Measurements from ENCODE around the gene MAP3K4.

MAP3K4 gene

DNA sequence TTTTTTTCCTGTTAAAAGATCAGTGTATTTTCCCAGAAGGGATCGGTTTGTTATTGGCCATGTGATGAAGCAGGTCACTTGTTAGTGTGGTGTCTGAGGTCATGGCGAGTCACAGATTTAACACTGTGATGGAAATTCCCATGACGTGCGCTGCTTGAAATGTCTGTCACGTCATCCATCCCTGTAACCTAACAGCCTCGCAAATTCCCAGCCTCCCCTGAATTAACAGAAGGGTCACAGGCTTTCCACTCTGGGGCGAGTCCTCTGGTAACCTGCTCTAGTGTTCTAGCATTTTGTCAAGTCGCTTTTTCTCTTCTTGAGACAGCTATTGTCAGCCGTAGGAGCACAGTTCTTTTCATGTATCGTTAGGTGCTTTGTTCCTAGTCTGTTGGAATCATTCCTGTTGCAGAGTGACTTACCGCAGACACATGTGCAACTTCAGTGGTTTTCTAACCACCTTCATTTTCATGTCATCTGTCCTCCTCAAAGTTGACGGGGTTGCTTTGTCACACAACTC, 137.2 kb downstream of the MAP3K4 start:
- Histone ChIP-seq H3K36me3 (ENCODE audit: control insufficient read depth, insufficient read depth, low read length) (peaks cover 45% of the 10 kb centered on the region), H3K9ac (ENCODE audit: low read length) (no peak overlapping the region), H3K27ac (ENCODE audit: low read depth, low read length) (no peak overlapping the region), H3K4me3 (ENCODE audit: low read depth, low read length) (no peak overlapping the region), H3K4me1 (ENCODE audit: control insufficient read depth, insufficient read depth, low read length) (0 out of 2 replicates have a peak, but pooled peaks cover 2% of the 10 kb centered on the region), H3K27me3 (ENCODE audit: control insufficient read depth, insufficient read depth, low read length) (no peaks in the 10 kb centered on the region), H3K9me3 (ENCODE audit: control insufficient read depth, insufficient read depth, low read depth, low read length) (peaks cover 32% of the 10 kb centered on the region; the same call in 1 of the 2 replicates)

DNA sequence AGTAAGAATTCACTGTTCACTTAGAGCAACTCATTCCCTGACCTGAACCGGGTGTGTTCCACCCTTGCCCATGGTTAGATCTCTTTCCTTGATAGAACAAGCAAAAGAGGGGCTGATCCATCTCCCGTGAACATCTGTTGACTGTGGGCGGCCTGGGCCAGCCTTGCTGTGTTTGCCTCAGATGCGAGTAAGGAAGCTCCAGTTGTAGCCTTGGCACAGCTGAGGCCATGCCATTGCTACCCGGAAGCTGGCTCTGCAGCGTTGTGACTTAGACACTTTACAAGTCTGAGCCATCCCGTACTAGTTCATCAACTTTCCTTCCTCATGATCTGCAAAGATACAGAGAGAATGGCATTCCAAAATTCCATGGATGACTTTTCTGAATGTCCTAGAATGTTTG, 139.0 kb downstream of the MAP3K4 start:
- H3K4me3 ChIP-seq (ENCODE audit: low read depth, low read length) = no peak overlapping the region
- peaks cover 62% of the 10 kb centered on the region for H3K36me3 ChIP-seq (ENCODE audit: control insufficient read depth, insufficient read depth, low read length)
- H3K9ac ChIP-seq (ENCODE audit: low read length) = no peak overlapping the region
- no peak overlapping the region for H3K27ac ChIP-seq (ENCODE audit: low read depth, low read length)
- 0 out of 2 replicates have a peak, but pooled peaks cover 2% of the 10 kb centered on the region for H3K4me1 ChIP-seq (ENCODE audit: control insufficient read depth, insufficient read depth, low read length)
- H3K27me3 ChIP-seq (ENCODE audit: control insufficient read depth, insufficient read depth, low read length) = no peaks in the 10 kb centered on the region
- H3K9me3 ChIP-seq (ENCODE audit: control insufficient read depth, insufficient read depth, low read depth, low read length) = peaks cover 21% of the 10 kb centered on the region; the same call in 1 of the 2 replicates

DNA sequence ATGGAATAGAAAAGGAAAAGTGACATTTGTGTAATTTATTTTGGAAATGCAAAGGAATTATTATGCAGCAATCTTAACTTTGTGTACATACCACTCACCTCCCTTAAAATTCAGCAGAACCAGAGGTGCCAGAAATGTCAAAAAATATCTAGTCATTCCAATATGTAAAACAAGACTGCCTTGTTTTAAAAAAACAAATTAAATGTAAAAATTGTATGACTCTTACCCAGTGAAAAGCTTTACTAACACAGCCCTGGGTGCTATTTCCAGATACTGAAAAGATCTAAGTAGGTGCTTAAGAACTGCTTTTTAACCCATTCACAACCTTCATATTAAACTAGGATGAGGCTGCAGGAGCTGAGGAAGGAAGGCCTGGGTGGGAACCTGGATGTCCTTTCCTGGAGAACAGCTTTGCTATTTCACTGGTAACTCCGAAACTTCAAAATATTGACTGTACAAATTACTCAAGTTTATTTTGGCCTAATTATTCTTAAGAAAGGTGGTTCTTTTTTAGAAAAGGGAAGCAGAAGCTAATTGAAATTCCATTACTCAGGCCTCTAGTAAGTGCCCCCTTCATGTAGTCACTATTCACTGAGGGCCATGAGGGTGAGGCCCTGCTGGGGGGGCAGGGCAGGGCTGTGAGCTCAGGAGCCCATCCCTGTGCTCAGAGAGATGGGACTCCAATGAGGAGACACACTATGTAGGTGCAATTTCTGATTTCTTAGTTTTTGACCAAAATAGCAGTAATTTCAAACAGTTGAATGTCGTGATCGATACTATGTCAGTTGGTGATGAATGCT, 139.6 kb downstream of the MAP3K4 start:
- H3K9ac ChIP-seq (ENCODE audit: low read length) = no peak overlapping the region
- H3K4me1 ChIP-seq (ENCODE audit: control insufficient read depth, insufficient read depth, low read length) = 0 out of 2 replicates have a peak, but pooled peaks cover 2% of the 10 kb centered on the region
- peaks cover 68% of the 10 kb centered on the region for H3K36me3 ChIP-seq (ENCODE audit: control insufficient read depth, insufficient read depth, low read length)
- peaks cover 21% of the 10 kb centered on the region; the same call in 1 of the 2 replicates for H3K9me3 ChIP-seq (ENCODE audit: control insufficient read depth, insufficient read depth, low read depth, low read length)
- H3K27ac ChIP-seq (ENCODE audit: low read depth, low read length) = no peak overlapping the region
- no peaks in the 10 kb centered on the region for H3K27me3 ChIP-seq (ENCODE audit: control insufficient read depth, insufficient read depth, low read length)
- H3K4me3 ChIP-seq (ENCODE audit: low read depth, low read length) = no peak overlapping the region

DNA sequence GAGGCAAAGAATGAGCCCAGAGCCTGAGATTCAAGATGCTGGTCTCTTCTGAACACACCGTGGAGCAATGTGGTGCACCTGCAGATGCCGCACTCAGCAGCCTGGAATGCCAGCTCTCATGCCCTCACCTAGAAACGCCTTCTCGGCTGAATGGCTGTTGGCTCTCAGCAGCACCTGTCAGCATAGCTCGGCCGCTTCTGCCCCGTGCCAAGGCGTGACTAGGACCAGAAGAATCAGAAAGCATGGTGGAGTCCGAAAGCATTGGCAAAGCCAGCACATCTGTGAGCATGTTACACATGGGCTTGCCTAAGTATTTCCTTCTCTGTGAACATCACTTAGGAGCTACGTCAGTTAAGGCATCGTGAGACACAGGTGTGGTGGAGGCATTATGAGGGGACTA, 140.8 kb downstream of the MAP3K4 start:
- Histone ChIP-seq H3K27ac (ENCODE audit: low read depth, low read length) (no peak overlapping the region), H3K4me3 (ENCODE audit: low read depth, low read length) (no peak overlapping the region), H3K4me1 (ENCODE audit: control insufficient read depth, insufficient read depth, low read length) (peaks cover 7% of the 10 kb centered on the region; the same call in 1 of the 2 replicates), H3K36me3 (ENCODE audit: control insufficient read depth, insufficient read depth, low read length) (peaks cover 69% of the 10 kb centered on the region), H3K9ac (ENCODE audit: low read length) (no peak overlapping the region), H3K9me3 (ENCODE audit: control insufficient read depth, insufficient read depth, low read depth, low read length) (peaks cover 12% of the 10 kb centered on the region; the same call in 1 of the 2 replicates), H3K27me3 (ENCODE audit: control insufficient read depth, insufficient read depth, low read length) (no peaks in the 10 kb centered on the region)

DNA sequence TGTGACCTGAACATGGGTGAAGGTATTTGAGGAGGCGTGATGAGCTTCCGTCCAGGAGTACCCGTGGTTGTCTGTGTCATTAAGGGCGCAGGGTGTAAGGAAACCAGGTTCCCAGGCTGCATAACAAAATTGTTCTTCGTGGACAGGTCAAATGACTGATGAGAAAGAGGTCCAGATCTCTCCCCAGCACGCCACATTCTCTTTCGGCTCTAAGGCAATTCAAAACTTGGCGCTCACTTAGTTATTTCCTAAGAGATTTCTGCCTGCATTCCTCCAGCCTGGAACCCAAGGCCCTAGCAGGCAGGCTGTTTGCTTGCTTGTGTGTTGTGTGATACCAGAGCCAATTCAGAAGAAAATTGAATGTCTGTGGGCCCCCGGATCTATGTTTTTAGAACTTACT, 142.4 kb downstream of the MAP3K4 start:
- Histone ChIP-seq H3K27me3 (ENCODE audit: control insufficient read depth, insufficient read depth, low read length) (no peaks in the 10 kb centered on the region), H3K4me1 (ENCODE audit: control insufficient read depth, insufficient read depth, low read length) (peaks cover 7% of the 10 kb centered on the region; the same call in 1 of the 2 replicates), H3K4me3 (ENCODE audit: low read depth, low read length) (no peak overlapping the region), H3K9ac (ENCODE audit: low read length) (no peak overlapping the region), H3K27ac (ENCODE audit: low read depth, low read length) (no peak overlapping the region), H3K9me3 (ENCODE audit: control insufficient read depth, insufficient read depth, low read depth, low read length) (peaks cover 4% of the 10 kb centered on the region; the same call in 1 of the 2 replicates), H3K36me3 (ENCODE audit: control insufficient read depth, insufficient read depth, low read length) (peaks cover 74% of the 10 kb centered on the region)

DNA sequence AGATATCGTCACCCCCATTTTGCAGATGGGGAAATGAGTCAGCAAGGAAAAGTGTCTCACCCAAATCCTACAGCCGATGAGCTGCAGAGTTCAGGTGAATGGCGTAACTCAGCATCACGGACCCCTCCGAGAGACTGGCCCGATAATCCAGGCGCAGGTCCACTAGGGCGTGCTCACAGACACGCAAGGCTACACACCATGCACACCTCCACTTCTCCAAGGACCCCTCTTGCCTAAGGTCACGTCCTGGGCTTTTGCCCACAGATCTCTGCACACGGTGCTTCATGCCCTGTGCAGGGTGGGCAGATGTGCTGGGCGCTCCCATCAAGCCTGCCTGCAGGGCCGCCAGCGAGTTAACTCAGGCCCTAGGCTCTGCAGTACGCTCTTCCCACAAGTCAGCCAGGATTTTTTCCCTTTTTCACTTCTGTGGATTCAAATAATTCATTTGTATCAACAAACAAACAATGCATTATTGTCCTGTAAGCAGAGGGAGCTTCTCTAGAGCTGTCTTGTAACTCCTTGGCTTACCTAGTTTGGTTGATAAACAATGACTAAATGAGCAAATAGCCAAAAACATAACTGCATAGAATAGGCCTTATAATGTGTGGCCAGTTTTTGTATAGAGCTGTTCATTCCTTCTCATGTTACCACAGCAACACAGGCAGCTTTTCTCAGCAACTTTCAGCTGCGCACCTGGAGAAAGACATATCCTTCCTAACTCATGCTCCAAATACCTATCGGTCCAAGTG, 143.2 kb downstream of the MAP3K4 start:
- no peak overlapping the region for H3K4me3 ChIP-seq (ENCODE audit: low read depth, low read length)
- peaks cover 7% of the 10 kb centered on the region; the same call in 1 of the 2 replicates for H3K4me1 ChIP-seq (ENCODE audit: control insufficient read depth, insufficient read depth, low read length)
- H3K36me3 ChIP-seq (ENCODE audit: control insufficient read depth, insufficient read depth, low read length) = peaks cover 78% of the 10 kb centered on the region
- H3K27ac ChIP-seq (ENCODE audit: low read depth, low read length) = no peak overlapping the region
- no peaks in the 10 kb centered on the region for H3K9me3 ChIP-seq (ENCODE audit: control insufficient read depth, insufficient read depth, low read depth, low read length)
- no peaks in the 10 kb centered on the region for H3K27me3 ChIP-seq (ENCODE audit: control insufficient read depth, insufficient read depth, low read length)
- no peak overlapping the region for H3K9ac ChIP-seq (ENCODE audit: low read length)

DNA sequence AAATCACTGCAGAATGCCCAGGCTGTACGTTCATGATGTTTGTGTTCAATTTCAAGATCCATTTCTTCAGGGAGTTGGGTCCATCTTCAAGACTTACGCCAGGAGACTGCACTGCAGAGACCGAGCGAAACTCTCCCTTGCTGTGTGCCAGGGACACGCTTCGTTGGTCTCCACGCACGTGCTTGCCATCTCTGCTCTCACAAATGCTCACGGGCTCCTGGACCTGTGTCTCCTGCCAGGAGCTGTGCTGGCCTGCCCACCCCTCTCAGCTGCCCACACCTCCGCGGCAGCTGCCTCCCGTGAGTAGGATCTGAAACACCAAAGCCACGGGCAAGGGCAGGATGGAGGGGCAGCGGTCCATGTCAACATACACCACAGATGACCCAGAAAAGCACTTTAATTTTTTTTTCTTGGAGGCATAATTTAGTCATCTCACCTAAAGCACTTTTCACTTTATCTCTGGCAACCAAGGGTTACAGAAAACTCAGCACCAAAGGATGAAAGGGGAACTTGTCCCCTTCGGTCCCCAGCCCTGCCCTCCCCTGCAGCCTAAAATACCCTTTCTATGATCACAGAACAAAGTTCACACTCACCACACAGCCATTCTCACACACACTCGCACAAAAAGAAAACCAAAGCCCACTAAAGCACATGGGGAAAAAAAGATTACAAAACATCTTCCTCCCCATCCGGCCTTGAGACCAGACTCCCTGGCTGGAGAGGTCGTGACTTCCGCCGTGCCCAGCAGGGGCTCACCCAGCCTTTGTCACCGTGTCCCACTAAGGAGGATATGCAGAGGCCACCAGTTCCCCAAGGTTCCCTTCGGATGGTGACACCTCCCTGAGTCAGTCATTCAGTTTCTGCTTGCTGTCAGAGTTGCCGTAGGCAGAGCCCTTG, 144.4 kb downstream of the MAP3K4 start:
- Histone ChIP-seq H3K27me3 (ENCODE audit: control insufficient read depth, insufficient read depth, low read length) (no peaks in the 10 kb centered on the region), H3K4me1 (ENCODE audit: control insufficient read depth, insufficient read depth, low read length) (peaks cover 10% of the 10 kb centered on the region; the same call in 1 of the 2 replicates), H3K27ac (ENCODE audit: low read depth, low read length) (no peak overlapping the region), H3K4me3 (ENCODE audit: low read depth, low read length) (no peak overlapping the region), H3K9me3 (ENCODE audit: control insufficient read depth, insufficient read depth, low read depth, low read length) (no peaks in the 10 kb centered on the region), H3K9ac (ENCODE audit: low read length) (no peak overlapping the region), H3K36me3 (ENCODE audit: control insufficient read depth, insufficient read depth, low read length) (peaks cover 73% of the 10 kb centered on the region)

DNA sequence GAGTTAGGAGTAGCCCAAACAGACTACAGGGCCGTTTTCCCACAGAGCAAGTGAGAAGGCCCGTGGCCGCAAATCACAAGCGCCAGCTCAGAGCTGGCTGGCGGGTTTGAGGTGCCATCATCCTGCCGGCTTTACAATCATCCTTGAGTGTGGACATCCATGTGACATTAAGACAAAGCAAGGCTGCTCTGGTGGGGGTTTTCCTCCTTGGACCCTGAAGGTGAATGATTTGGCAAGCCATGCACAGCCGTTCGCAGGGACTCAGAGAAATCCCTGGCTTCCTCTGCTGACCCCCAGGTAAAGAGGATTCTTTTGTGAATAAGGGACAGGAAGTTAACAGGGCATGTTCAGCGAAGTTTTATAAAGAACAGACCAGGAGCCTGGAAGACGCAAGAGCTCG, 145.1 kb downstream of the MAP3K4 start:
- H3K4me1 ChIP-seq (ENCODE audit: control insufficient read depth, insufficient read depth, low read length) = peaks cover 10% of the 10 kb centered on the region; the same call in 1 of the 2 replicates
- no peaks in the 10 kb centered on the region for H3K27me3 ChIP-seq (ENCODE audit: control insufficient read depth, insufficient read depth, low read length)
- no peak overlapping the region for H3K27ac ChIP-seq (ENCODE audit: low read depth, low read length)
- no peaks in the 10 kb centered on the region for H3K9me3 ChIP-seq (ENCODE audit: control insufficient read depth, insufficient read depth, low read depth, low read length)
- no peak overlapping the region for H3K4me3 ChIP-seq (ENCODE audit: low read depth, low read length)
- H3K36me3 ChIP-seq (ENCODE audit: control insufficient read depth, insufficient read depth, low read length) = peaks cover 71% of the 10 kb centered on the region
- H3K9ac ChIP-seq (ENCODE audit: low read length) = no peak overlapping the region

DNA sequence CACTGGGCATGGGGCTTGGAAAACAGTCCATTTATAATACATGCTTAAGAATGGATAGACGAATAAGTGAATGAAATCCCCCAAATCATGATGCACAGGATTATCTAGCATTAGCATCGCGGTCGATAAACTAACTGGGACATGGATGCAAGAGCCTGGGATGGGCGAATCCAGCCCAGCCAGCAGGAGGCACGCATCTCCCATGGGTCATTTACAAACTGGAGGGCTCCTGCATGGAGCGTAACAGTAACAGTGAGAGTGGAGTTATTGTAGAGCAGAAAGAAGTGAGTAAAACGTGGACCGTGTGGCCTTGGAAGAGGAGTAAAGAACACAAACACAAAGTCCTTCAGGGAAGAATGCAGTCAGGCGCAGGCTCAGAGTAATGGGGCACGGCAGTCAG, 145.8 kb downstream of the MAP3K4 start:
- H3K4me3 ChIP-seq (ENCODE audit: low read depth, low read length) = no peak overlapping the region
- H3K9me3 ChIP-seq (ENCODE audit: control insufficient read depth, insufficient read depth, low read depth, low read length) = no peaks in the 10 kb centered on the region
- H3K9ac ChIP-seq (ENCODE audit: low read length) = no peak overlapping the region
- peaks cover 71% of the 10 kb centered on the region for H3K36me3 ChIP-seq (ENCODE audit: control insufficient read depth, insufficient read depth, low read length)
- H3K4me1 ChIP-seq (ENCODE audit: control insufficient read depth, insufficient read depth, low read length) = peaks cover 10% of the 10 kb centered on the region; the same call in 1 of the 2 replicates
- no peaks in the 10 kb centered on the region for H3K27me3 ChIP-seq (ENCODE audit: control insufficient read depth, insufficient read depth, low read length)
- H3K27ac ChIP-seq (ENCODE audit: low read depth, low read length) = no peak overlapping the region

DNA sequence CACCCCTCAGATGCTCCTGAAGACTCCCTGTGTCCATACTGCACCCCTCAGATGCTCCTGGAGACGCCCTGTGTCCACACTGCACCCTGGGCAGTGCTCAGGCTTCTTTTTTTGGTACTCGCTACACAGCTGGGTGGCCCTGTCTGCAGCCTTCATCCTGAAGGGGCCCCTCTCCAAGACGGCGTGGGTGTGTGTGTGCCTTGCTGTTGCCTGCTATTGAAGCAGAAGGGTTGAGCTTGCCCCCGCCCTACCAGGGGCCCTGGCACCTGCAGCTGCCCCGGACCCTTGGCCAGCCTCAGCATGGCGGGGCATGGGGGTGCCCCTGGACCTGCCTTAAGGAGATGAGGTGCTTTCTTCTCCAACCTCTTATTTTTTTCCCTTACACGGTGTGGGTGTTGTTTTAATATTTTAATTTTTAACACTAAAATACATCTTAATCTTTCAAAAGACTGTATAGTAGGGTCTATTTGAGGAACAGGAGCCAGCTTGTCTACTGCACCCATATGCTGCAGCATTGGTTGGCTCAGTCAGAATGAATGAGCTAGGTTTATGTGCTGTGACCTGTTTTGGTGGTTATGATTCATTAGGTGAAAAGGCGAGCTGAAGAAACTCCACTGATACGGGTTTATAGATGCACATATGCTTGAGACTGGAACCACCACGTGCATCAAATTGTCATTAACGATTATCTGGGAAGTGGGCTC, 146.4 kb downstream of the MAP3K4 start:
- peaks cover 10% of the 10 kb centered on the region; the same call in 1 of the 2 replicates for H3K4me1 ChIP-seq (ENCODE audit: control insufficient read depth, insufficient read depth, low read length)
- H3K4me3 ChIP-seq (ENCODE audit: low read depth, low read length) = no peak overlapping the region
- H3K36me3 ChIP-seq (ENCODE audit: control insufficient read depth, insufficient read depth, low read length) = peaks cover 69% of the 10 kb centered on the region
- no peaks in the 10 kb centered on the region for H3K27me3 ChIP-seq (ENCODE audit: control insufficient read depth, insufficient read depth, low read length)
- H3K9me3 ChIP-seq (ENCODE audit: control insufficient read depth, insufficient read depth, low read depth, low read length) = no peaks in the 10 kb centered on the region
- no peak overlapping the region for H3K9ac ChIP-seq (ENCODE audit: low read length)
- H3K27ac ChIP-seq (ENCODE audit: low read depth, low read length) = no peak overlapping the region
